Measurements from ENCODE around the gene BMPR1A. TPM values are rescaled to one million over a fixed set of nuclear protein-coding genes. Genes with fewer than 3 reads are reported as not detected.

Gene BMPR1A
- total and polyA plus RNA-seq, 2 of the 13 experiments (the other 11 are each of a cell fraction or from before 2014, with no cell fraction given) = 17.8 to 44.2 TPM

DNA sequence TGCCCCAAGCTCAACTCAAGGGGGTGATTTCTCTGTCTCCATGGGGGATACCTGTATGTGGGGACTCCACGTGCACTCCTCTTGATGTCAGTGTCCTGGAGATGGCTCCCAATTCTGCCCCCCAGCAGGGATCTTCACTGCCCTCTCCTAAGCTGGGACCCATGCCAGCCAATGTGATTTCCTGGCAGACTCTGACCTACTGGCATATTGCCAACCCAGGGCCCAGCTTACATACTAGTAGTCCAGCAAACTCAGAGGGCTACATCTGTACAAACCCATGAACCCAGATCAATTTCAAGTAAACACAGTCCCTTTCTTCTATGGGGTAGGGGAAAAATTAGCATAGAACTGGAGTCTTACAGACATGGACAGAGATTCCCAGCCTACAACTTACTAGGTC is 26.2 kb upstream of the BMPR1A start (continued):
- TF ChIP-seq, protein P1, sequence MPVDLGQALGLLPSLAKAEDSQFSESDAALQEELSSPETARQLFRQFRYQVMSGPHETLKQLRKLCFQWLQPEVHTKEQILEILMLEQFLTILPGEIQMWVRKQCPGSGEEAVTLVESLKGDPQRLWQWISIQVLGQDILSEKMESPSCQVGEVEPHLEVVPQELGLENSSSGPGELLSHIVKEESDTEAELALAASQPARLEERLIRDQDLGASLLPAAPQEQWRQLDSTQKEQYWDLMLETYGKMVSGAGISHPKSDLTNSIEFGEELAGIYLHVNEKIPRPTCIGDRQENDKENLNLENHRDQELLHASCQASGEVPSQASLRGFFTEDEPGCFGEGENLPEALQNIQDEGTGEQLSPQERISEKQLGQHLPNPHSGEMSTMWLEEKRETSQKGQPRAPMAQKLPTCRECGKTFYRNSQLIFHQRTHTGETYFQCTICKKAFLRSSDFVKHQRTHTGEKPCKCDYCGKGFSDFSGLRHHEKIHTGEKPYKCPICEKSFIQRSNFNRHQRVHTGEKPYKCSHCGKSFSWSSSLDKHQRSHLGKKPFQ (CRISPR knock-in tag; IDR thresholded peaks at IDR 0.05; ENCODE audit: insufficient replicate concordance) = no peak
- no peak for TF ChIP-seq ESRRA (CRISPR knock-in tag; IDR thresholded peaks at IDR 0.05; ENCODE audit: low read depth)
- 0 out of 2 replicates have a peak, but pooled peaks have one; percentile 18 for TF ChIP-seq HMG20A (CRISPR knock-in tag; IDR thresholded peaks at IDR 0.05; ENCODE audit: borderline replicate concordance)
- TF ChIP-seq JDP2 (CRISPR knock-in tag; IDR thresholded peaks at IDR 0.05; ENCODE audit: borderline replicate concordance) = no peak

GRCh38 chr10:86732771-86733170 is 23.6 kb upstream of the BMPR1A start:
- H3K27ac ChIP-seq (ENCODE audit: extremely low read length, insufficient read depth, low read length) = no peak overlapping the region
- H3K36me3 ChIP-seq (replicated peaks in 1 of 2; ENCODE audit: control insufficient read depth in 1 of 2, insufficient read depth in 2 of 2, low read length in 2 of 2) = no peaks in the 10 kb centered on the region
- FAIRE-seq (no peak), DNase-seq (ENCODE audit: low spot score) (no peak), ATAC-seq (no peak)
- CTCF ChIA-PET (ENCODE audit: low intra/inter-chr PET ratio, low total read pairs) = no interaction called here
- H3K79me2 ChIP-seq (ENCODE audit: insufficient read depth, low read length) = no peaks in the 10 kb centered on the region
- H3K9me3 ChIP-seq (ENCODE audit: low read length) = no peaks in the 10 kb centered on the region
- no TSS peak for BruUV-seq (replicated peaks)
- in situ Hi-C loops (cut with HindIII; ENCODE audit: extremely low pct_ligation_motif_present, low pct_unique_long_range_greater_than_20kb) = no loop called here
- no peak overlapping the region for H2AFZ ChIP-seq (ENCODE audit: low read length)
- H4K20me1 ChIP-seq (ENCODE audit: insufficient read depth, low read length) = no peaks in the 10 kb centered on the region
- WGBS (ENCODE audit: low lambda C conversion rate) = 32% methylated on average over 9 of the region's 13 CpGs
- intact Hi-C loops (cut with micrococcal nuclease; ENCODE audit: unreplicated experiment) = no loop called here
- H3K4me2 ChIP-seq (ENCODE audit: low read depth, low read length) = 0 out of 2 replicates have a peak overlapping the region, but pooled peaks have one; percentile 20
- H3K4me1 ChIP-seq (ENCODE audit: insufficient read depth, low read length) = peaks cover 25% of the 10 kb centered on the region
- H3K27me3 ChIP-seq (ENCODE audit: control insufficient read depth in 1 of 2, insufficient read depth in 2 of 2, low read length in 2 of 2) = peaks cover 2 to 23% of the 10 kb centered on the region in 2 experiments; a peak in 2 of 5 replicates
- POLR2A ChIA-PET = interaction anchor here (1.0 kb wide), 1 partner anchor 23 kb away, joined by 5 read pairs; the partner anchor contains the start of gene BMPR1A
- no peak overlapping the region for H3K9ac ChIP-seq (ENCODE audit: insufficient read depth, low read depth, low read length)
- no peak overlapping the region for H3K4me3 ChIP-seq (replicated peaks in 1 of 3; ENCODE audit: insufficient read depth in 1 of 3, low read depth in 2 of 3, low read length in 3 of 3)
- TF ChIP-seq ZNF205 (CRISPR knock-in tag; IDR thresholded peaks at IDR 0.05) (no peak), NCOR1 (IDR thresholded peaks at IDR 0.05; ENCODE audit: borderline replicate concordance, low read length) (no peak), ARNT2 (CRISPR knock-in tag; IDR thresholded peaks at IDR 0.05; ENCODE audit: low read depth) (no peak), TEAD2 (CRISPR knock-in tag; IDR thresholded peaks at IDR 0.05) (no peak), RERE (CRISPR knock-in tag; IDR thresholded peaks at IDR 0.05; ENCODE audit: low read depth) (no peak), DR1 (CRISPR knock-in tag; IDR thresholded peaks at IDR 0.05) (no peak), IRX3 (CRISPR knock-in tag; IDR thresholded peaks at IDR 0.05; ENCODE audit: borderline replicate concordance, low read depth) (no peak), ZC3H13 (CRISPR knock-in tag; IDR thresholded peaks at IDR 0.05) (no peak), SATB2 (CRISPR knock-in tag; IDR thresholded peaks at IDR 0.05) (no peak), ZNF30 (CRISPR knock-in tag; IDR thresholded peaks at IDR 0.05) (no peak), PBX3 (CRISPR knock-in tag; IDR thresholded peaks at IDR 0.05; ENCODE audit: borderline replicate concordance) (no peak), ZNF484 (CRISPR knock-in tag; IDR thresholded peaks at IDR 0.05; ENCODE audit: borderline replicate concordance, low read depth) (no peak)

Data from HepG2 (cell line).